ENCODE results near the gene AGFG2. TPM values are rescaled to one million over a fixed set of nuclear protein-coding genes. Genes with fewer than 3 reads are reported as not detected.

The AGFG2 gene
- total and polyA plus RNA-seq, 2 of the 13 experiments (the other 11 are each of a cell fraction or from before 2014, with no cell fraction given), result 125 to 132 TPM

DNA sequence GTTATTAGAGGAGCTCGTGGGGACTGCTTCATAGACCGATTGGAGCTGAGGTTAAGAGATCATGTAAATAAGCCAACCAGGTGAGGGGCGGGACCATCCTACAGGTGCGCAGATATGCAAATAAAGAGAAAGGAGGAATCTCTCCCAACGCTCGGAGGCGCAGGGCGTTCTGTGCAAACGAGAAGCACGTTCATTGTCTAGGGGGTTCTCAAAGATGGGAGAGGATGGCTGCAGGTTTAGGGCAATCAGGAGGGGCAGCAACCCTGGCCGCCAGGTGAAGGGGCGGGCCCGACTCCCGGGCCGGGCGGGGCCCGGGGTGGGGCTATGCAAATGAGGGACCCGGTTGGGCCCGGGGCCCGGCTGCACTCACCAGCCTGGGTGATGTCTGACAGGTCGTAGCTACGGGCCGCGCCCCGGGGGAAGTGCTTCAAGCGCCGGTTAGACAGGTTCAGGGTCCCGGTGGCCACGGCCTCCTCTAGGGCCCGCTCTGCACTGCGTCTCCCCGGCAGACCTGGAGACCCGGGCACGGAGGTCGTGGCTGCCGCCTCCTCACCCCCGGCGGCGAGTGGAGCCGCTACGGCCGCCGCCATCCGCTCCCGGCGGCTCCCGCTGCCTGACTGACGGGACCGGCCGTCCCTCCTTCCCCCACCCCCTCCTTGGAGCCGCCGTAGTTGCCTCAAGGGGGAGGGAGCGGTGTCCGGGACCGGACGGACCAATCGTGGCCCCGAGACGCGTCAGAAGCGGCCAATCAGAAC, 46.7 kb downstream of the AGFG2 start, which contains the start of gene LRCH4 (continued):
- TF ChIP-seq, protein P1, sequence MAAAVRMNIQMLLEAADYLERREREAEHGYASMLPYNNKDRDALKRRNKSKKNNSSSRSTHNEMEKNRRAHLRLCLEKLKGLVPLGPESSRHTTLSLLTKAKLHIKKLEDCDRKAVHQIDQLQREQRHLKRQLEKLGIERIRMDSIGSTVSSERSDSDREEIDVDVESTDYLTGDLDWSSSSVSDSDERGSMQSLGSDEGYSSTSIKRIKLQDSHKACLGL (CRISPR knock-in tag; IDR thresholded peaks at IDR 0.05), result peak; percentile 74
- TF ChIP-seq ZNF296 (CRISPR knock-in tag; conservative IDR thresholded peaks at IDR 0.05), result 0 out of 2 replicates have a peak, but pooled peaks have one; percentile 28
- peak; percentile 20; the same call in 1 of the 2 replicates for TF ChIP-seq ZBTB20 (CRISPR knock-in tag; IDR thresholded peaks at IDR 0.05; ENCODE audit: borderline replicate concordance, low read depth)
- peak; percentile 96 for TF ChIP-seq PCBP1 (IDR thresholded peaks at IDR 0.05; ENCODE audit: borderline replicate concordance, low read depth, low read length)
- TF ChIP-seq ZNF251 (CRISPR knock-in tag; IDR thresholded peaks at IDR 0.05), result no peak
- TF ChIP-seq RFXAP (CRISPR knock-in tag; IDR thresholded peaks at IDR 0.05; ENCODE audit: borderline replicate concordance), result no peak
- no peak for TF ChIP-seq PHB2 (IDR thresholded peaks at IDR 0.05; ENCODE audit: partially characterized antibody)
- TF ChIP-seq, protein P2, sequence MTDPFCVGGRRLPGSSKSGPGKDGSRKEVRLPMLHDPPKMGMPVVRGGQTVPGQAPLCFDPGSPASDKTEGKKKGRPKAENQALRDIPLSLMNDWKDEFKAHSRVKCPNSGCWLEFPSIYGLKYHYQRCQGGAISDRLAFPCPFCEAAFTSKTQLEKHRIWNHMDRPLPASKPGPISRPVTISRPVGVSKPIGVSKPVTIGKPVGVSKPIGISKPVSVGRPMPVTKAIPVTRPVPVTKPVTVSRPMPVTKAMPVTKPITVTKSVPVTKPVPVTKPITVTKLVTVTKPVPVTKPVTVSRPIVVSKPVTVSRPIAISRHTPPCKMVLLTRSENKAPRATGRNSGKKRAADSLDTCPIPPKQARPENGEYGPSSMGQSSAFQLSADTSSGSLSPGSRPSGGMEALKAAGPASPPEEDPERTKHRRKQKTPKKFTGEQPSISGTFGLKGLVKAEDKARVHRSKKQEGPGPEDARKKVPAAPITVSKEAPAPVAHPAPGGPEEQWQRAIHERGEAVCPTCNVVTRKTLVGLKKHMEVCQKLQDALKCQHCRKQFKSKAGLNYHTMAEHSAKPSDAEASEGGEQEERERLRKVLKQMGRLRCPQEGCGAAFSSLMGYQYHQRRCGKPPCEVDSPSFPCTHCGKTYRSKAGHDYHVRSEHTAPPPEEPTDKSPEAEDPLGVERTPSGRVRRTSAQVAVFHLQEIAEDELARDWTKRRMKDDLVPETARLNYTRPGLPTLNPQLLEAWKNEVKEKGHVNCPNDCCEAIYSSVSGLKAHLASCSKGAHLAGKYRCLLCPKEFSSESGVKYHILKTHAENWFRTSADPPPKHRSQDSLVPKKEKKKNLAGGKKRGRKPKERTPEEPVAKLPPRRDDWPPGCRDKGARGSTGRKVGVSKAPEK (CRISPR knock-in tag; IDR thresholded peaks at IDR 0.05; ENCODE audit: borderline replicate concordance), result no peak
- no peak for TF ChIP-seq LCORL (IDR thresholded peaks at IDR 0.05)
- TF ChIP-seq LCORL (CRISPR knock-in tag; IDR thresholded peaks at IDR 0.05), result peak; percentile 33; the same call in 1 of the 2 replicates
- TF ChIP-seq, protein P3, sequence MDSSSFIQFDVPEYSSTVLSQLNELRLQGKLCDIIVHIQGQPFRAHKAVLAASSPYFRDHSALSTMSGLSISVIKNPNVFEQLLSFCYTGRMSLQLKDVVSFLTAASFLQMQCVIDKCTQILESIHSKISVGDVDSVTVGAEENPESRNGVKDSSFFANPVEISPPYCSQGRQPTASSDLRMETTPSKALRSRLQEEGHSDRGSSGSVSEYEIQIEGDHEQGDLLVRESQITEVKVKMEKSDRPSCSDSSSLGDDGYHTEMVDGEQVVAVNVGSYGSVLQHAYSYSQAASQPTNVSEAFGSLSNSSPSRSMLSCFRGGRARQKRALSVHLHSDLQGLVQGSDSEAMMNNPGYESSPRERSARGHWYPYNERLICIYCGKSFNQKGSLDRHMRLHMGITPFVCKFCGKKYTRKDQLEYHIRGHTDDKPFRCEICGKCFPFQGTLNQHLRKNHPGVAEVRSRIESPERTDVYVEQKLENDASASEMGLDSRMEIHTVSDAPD (CRISPR knock-in tag; IDR thresholded peaks at IDR 0.05), result no peak
- TF ChIP-seq, protein P4, sequence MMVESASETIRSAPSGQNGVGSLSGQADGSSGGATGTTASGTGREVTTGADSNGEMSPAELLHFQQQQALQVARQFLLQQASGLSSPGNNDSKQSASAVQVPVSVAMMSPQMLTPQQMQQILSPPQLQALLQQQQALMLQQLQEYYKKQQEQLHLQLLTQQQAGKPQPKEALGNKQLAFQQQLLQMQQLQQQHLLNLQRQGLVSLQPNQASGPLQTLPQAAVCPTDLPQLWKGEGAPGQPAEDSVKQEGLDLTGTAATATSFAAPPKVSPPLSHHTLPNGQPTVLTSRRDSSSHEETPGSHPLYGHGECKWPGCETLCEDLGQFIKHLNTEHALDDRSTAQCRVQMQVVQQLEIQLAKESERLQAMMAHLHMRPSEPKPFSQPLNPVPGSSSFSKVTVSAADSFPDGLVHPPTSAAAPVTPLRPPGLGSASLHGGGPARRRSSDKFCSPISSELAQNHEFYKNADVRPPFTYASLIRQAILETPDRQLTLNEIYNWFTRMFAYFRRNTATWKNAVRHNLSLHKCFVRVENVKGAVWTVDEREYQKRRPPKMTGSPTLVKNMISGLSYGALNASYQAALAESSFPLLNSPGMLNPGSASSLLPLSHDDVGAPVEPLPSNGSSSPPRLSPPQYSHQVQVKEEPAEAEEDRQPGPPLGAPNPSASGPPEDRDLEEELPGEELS (CRISPR knock-in tag; IDR thresholded peaks at IDR 0.05), result no peak
- peak; percentile 24 to 67; a peak in 2 of 4 replicates for TF ChIP-seq EP300 (IDR thresholded peaks at IDR 0.05; ENCODE audit: low read depth in 2 of 2, low read length in 2 of 2)
- peak; percentile 46; the same call in 1 of the 2 replicates for TF ChIP-seq EP300 (CRISPR knock-in tag; IDR thresholded peaks at IDR 0.05; ENCODE audit: borderline replicate concordance)
- TF ChIP-seq PAWR (CRISPR knock-in tag; IDR thresholded peaks at IDR 0.05; ENCODE audit: borderline replicate concordance), result no peak
- no peak for TF ChIP-seq MTA3 (CRISPR knock-in tag; IDR thresholded peaks at IDR 0.05)
- TF ChIP-seq MBD4 (IDR thresholded peaks at IDR 0.05; ENCODE audit: borderline replicate concordance, low read length), result no peak
- TF ChIP-seq ZNF841 (CRISPR knock-in tag; IDR thresholded peaks at IDR 0.05; ENCODE audit: borderline replicate concordance), result no peak
- no peak for TF ChIP-seq SIX1 (CRISPR knock-in tag; IDR thresholded peaks at IDR 0.05; ENCODE audit: borderline replicate concordance)
- peak; percentile 90 for TF ChIP-seq YEATS2 (CRISPR knock-in tag; IDR thresholded peaks at IDR 0.05; ENCODE audit: borderline replicate concordance)
- no peak for TF ChIP-seq SRSF9 (IDR thresholded peaks at IDR 0.05; ENCODE audit: borderline replicate concordance, insufficient read depth, low read depth, low read length, poor library complexity, severe bottlenecking)
- TF ChIP-seq KLF6 (CRISPR knock-in tag; IDR thresholded peaks at IDR 0.05), result peak; percentile 82; the same call in 1 of the 2 replicates
